SK-N-SH (cell line): ENCODE data around the gene AREG. TPM values are rescaled to one million over a fixed set of nuclear protein-coding genes. Genes with fewer than 3 reads are reported as not detected.

Source experiments
- CTCF ChIA-PET: fragments of 300-600, 350-600 bp; formaldehyde crosslinking; extraction: SDS; loops from one replicate; lab custom pipeline; 2021; lab: Yijun Ruan, JAX
- POLR2A ChIA-PET: fragments of 350-600 bp; sonication (Branson Sonifier 250); formaldehyde crosslinking; extraction: SDS; loops from one replicate; lab custom pipeline; 2020; ENCODE audit warnings: antibody characterized with exemption, inconsistent platforms; lab: Yijun Ruan, JAX
- DNase-seq: peaks from one replicate; pipeline ENCODE4 v3.0.0; 2012
- H2AFZ ChIP-seq: fragments of 200-600 bp; sonication (generic); 2 replicates; pipeline ENCODE4 v1.8.1; 2016; ENCODE audit warnings: antibody characterized with exemption, mild to moderate bottlenecking, low read depth
- H3F3A ChIP-seq: fragments of 200-600 bp; sonication (generic); replicated peaks from 2 replicates; pipeline ENCODE3; 2016; ENCODE audit warnings: antibody characterized with exemption, mild to moderate bottlenecking; ENCODE audit not compliant: insufficient read depth
- H3K27ac ChIP-seq, 2 experiments: fragments of 200-500 bp in 1 of 2; fragments of 200-600 bp in 1 of 2; sonication (Bioruptor generic) in 1 of 2; sonication (generic), shearing (Covaris generic) in 1 of 2; 2 replicates each; pipeline versions ENCODE4 v1.5.1 to v1.6.1; 2014 to 2016; ENCODE audit warnings: low read depth in 2 of 2, inconsistent platforms in 1 of 2, low read length in 1 of 2, mild to moderate bottlenecking in 1 of 2, mixed read lengths in 1 of 2
- H3K27me3 ChIP-seq: fragments of 200-600 bp; sonication (generic), shearing (Covaris generic); 2 replicates; pipeline ENCODE4 v1.6.1; 2016; ENCODE audit warnings: mixed run types; ENCODE audit not compliant: insufficient read depth
- H3K36me3 ChIP-seq, 2 experiments: fragments of 200-500 bp in 1 of 2; fragments of 200-600 bp in 1 of 2; sonication (Bioruptor generic) in 1 of 2; sonication (generic) in 1 of 2; replicated peaks in 1 of 2; 2 replicates each; pipeline versions ENCODE3 to v1.5.1; 2014 to 2016; ENCODE audit warnings: low read length in 1 of 2, mild to moderate bottlenecking in 1 of 2; ENCODE audit not compliant: insufficient read depth in 2 of 2, control insufficient read depth in 1 of 2
- H3K4me1 ChIP-seq, 2 experiments: fragments of 200-500 bp in 1 of 2; fragments of 200-600 bp in 1 of 2; sonication (Bioruptor generic) in 1 of 2; sonication (generic), shearing (Covaris generic) in 1 of 2; 2 replicates each; pipeline versions ENCODE4 v1.5.1 to v1.6.1; 2014 to 2016; ENCODE audit warnings: low read depth in 1 of 2, low read length in 1 of 2, mixed run types in 1 of 2; ENCODE audit not compliant: insufficient read depth in 2 of 2, control insufficient read depth in 1 of 2
- H3K4me2 ChIP-seq: fragments of 200-600 bp; sonication (generic), shearing (Covaris generic); 2 replicates; pipeline ENCODE4 v1.6.1; 2017; ENCODE audit warnings: mixed run types
- H3K4me3 ChIP-seq, 2 experiments: fragments of 200-500 bp in 1 of 2; fragments of 200-600 bp in 1 of 2; sonication (Bioruptor generic) in 1 of 2; sonication (generic), shearing (Covaris generic) in 1 of 2; 2 replicates each; pipeline versions ENCODE4 v1.5.1 to v1.8.1; 2014 to 2016; ENCODE audit warnings: low read depth in 2 of 2, inconsistent platforms in 1 of 2, low read length in 1 of 2, mild to moderate bottlenecking in 1 of 2, mixed read lengths in 1 of 2, moderate library complexity in 1 of 2
- H3K79me2 ChIP-seq: fragments of 200-600 bp; sonication (generic); 2 replicates; pipeline ENCODE4 v1.8.1; 2017; ENCODE audit warnings: mild to moderate bottlenecking; ENCODE audit not compliant: insufficient read depth
- H3K9ac ChIP-seq: fragments of 200-600 bp; sonication (generic); 2 replicates; pipeline ENCODE4 v1.6.1; 2017; ENCODE audit warnings: mixed run types
- H3K9me2 ChIP-seq: fragments of 200-600 bp; sonication (generic); 2 replicates; pipeline ENCODE4 v1.6.1; 2017; ENCODE audit warnings: mixed run types
- H3K9me3 ChIP-seq: fragments of 200-600 bp; sonication (generic); 2 replicates; pipeline ENCODE4 v1.6.1; 2017; ENCODE audit warnings: mixed run types, mild to moderate bottlenecking, moderate library complexity
- H4K20me1 ChIP-seq: fragments of 200-600 bp; sonication (generic); 2 replicates; pipeline ENCODE4 v1.6.1; 2017; ENCODE audit warnings: mild to moderate bottlenecking, mixed run types; ENCODE audit not compliant: insufficient read depth
- ELF1 ChIP-seq: IDR thresholded peaks from 2 replicates; pipeline ENCODE4 v1.4.0; 2012
- EP300 ChIP-seq, 2 experiments: IDR thresholded peaks; 2 replicates each; pipeline versions ENCODE4 v1.4.0 to v1.6.1; 2012; ENCODE audit warnings: borderline replicate concordance in 1 of 2, low read depth in 1 of 2, low read length in 1 of 2
- EZH2phosphoT487 ChIP-seq: fragments of 200-600 bp; sonication (generic); IDR thresholded peaks from 2 replicates; pipeline ENCODE4 v1.6.1; 2017; ENCODE audit warnings: low read depth, mixed run types, mild to moderate bottlenecking, antibody characterized with exemption, moderate library complexity, borderline replicate concordance
- FOSL2 ChIP-seq: IDR thresholded peaks from 2 replicates; pipeline ENCODE4 v1.4.0; 2012; ENCODE audit warnings: low read depth, mild to moderate bottlenecking, moderate library complexity, borderline replicate concordance
- FOXJ3 ChIP-seq: sonication (generic); formaldehyde crosslinking; IDR thresholded peaks from 2 replicates; pipeline ENCODE4 v1.5.1; 2020; ENCODE audit warnings: mild to moderate bottlenecking, missing genetic modification reagents
- FOXM1 ChIP-seq: IDR thresholded peaks from 2 replicates; pipeline ENCODE4 v1.4.0; 2012; ENCODE audit warnings: low read depth, mild to moderate bottlenecking
- GABPA ChIP-seq: IDR thresholded peaks from 2 replicates; pipeline ENCODE4 v1.4.0; 2012; ENCODE audit warnings: low read depth, mild to moderate bottlenecking
- MEF2A ChIP-seq: IDR thresholded peaks from 2 replicates; pipeline ENCODE4 v1.4.0; 2012; ENCODE audit warnings: low read depth, borderline replicate concordance
- NRF1 ChIP-seq: IDR thresholded peaks from 2 replicates; pipeline ENCODE4 v1.6.1; 2012; ENCODE audit warnings: low read depth, mild to moderate bottlenecking, low read length
- POLR2AphosphoS5 ChIP-seq: IDR thresholded peaks from 2 replicates; pipeline ENCODE4 v1.6.1; 2012; ENCODE audit warnings: low read depth, low read length
- RAD21 ChIP-seq: IDR thresholded peaks from 2 replicates; pipeline ENCODE4 v1.6.1; 2012; ENCODE audit warnings: mild to moderate bottlenecking, low read length
- RCOR1 ChIP-seq: fragments of 150-350 bp; IDR thresholded peaks from 2 replicates; pipeline ENCODE4 v1.6.1; 2017; ENCODE audit warnings: antibody characterized with exemption, low read length
- RXRA ChIP-seq: IDR thresholded peaks from 2 replicates; pipeline ENCODE4 v1.4.0; 2012; ENCODE audit warnings: low read depth, mild to moderate bottlenecking, borderline replicate concordance
- SMC3 ChIP-seq: IDR thresholded peaks from 2 replicates; pipeline ENCODE4 v1.6.1; 2012; ENCODE audit warnings: low read depth, low read length, improper control_type of control experiment
- TCF12 ChIP-seq: IDR thresholded peaks from 2 replicates; pipeline ENCODE4 v1.4.0; 2012
- TEAD4 ChIP-seq: IDR thresholded peaks from 2 replicates; pipeline ENCODE4 v1.4.0; 2012; ENCODE audit warnings: mild to moderate bottlenecking, borderline replicate concordance; ENCODE audit not compliant: insufficient read depth
- WGBS: methylation state at CpG from one replicate; pipeline ENCODE4 v1.1.6; 2017; ENCODE audit warnings: low lambda C conversion rate; 5-methylcytosine and 5-hydroxymethylcytosine counted together
- polyA plus RNA-seq, 3 experiments: library from polyadenylated mRNA; depleted of rRNA; stranded (reverse); fragments of >200 nt; gene quantifications; 2 replicates each; pipeline ENCODE4 v1.2.3, GENCODE V29; 2012
- TF ChIP-seq, protein P1 (sequence below): IDR thresholded peaks from 2 replicates; pipeline ENCODE4; 2012
- TF ChIP-seq, protein P2 (sequence below): IDR thresholded peaks from 2 replicates; pipeline ENCODE4 v1.4.0; 2012; ENCODE audit warnings: low read depth, borderline replicate concordance
- TF ChIP-seq, protein P3 (sequence below): fragments of 200-600 bp; sonication (generic); IDR thresholded peaks from 2 replicates; pipeline ENCODE4 v1.6.1; 2017; ENCODE audit warnings: antibody characterized with exemption, mild to moderate bottlenecking, moderate library complexity
- TF ChIP-seq, protein P4 (sequence below): fragments of 150-350 bp; IDR thresholded peaks from 2 replicates; pipeline ENCODE4 v1.6.1; 2016; ENCODE audit warnings: mild to moderate bottlenecking, low read depth, low read length

AREG gene
- polyA plus RNA-seq, 1 of the 3 experiments (the other 2 are of a cell fraction) = not detected

DNA sequence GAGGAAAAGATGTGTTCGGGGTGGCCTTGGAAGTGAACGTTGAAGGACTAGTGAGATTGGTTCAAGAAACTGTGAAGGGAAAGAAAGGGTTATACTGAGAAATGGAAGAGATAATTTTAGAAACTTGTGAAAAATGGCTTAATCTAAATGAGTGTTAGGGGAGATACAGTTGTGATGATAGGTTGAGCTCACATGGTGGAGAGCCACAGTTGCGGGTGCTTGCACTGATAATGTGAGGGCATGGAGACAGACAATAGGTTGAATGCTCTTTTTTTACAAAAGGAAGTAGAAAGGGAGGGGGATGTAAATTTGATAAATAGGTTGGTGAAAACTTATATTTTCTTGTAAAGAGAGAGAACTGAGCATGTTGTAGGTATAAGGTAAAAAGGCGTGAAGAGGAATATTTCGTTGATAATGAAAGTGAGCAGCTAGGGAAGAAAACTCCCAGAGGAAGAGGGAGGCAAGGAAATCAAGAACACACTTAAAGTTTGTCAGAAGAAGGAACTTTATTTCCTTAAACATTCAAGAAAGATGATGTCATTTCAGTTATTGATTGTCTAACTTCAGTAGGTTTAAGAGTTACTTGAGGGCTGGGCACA is 8.2 kb downstream of the AREG start:
- H2AFZ ChIP-seq = no peak overlapping the region
- 7% methylated on average over 5 of the region's 5 CpGs for WGBS
- no peaks in the 10 kb centered on the region for H3K9me3 ChIP-seq
- no peaks in the 10 kb centered on the region for H3K79me2 ChIP-seq
- no peaks in the 10 kb centered on the region for H3K36me3 ChIP-seq
- TF ChIP-seq FOXM1 = no peak
- no peak for TF ChIP-seq POLR2AphosphoS5
- TF ChIP-seq TCF12 = no peak
- TF ChIP-seq FOXJ3 (CRISPR knock-in tag) = no peak
- no peak for TF ChIP-seq SMC3
- no peak for TF ChIP-seq EZH2phosphoT487
- TF ChIP-seq EP300 (IDR thresholded peaks at IDR 0.05; ENCODE audit: borderline replicate concordance in 1 of 2, low read depth in 1 of 2, low read length in 1 of 2) = no peak
- TF ChIP-seq RAD21 = no peak
- TF ChIP-seq, protein P1, sequence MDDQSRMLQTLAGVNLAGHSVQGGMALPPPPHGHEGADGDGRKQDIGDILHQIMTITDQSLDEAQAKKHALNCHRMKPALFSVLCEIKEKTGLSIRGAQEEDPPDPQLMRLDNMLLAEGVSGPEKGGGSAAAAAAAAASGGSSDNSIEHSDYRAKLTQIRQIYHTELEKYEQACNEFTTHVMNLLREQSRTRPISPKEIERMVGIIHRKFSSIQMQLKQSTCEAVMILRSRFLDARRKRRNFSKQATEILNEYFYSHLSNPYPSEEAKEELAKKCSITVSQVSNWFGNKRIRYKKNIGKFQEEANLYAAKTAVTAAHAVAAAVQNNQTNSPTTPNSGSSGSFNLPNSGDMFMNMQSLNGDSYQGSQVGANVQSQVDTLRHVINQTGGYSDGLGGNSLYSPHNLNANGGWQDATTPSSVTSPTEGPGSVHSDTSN = no peak
- no peak for TF ChIP-seq GABPA
- TF ChIP-seq, protein P2, sequence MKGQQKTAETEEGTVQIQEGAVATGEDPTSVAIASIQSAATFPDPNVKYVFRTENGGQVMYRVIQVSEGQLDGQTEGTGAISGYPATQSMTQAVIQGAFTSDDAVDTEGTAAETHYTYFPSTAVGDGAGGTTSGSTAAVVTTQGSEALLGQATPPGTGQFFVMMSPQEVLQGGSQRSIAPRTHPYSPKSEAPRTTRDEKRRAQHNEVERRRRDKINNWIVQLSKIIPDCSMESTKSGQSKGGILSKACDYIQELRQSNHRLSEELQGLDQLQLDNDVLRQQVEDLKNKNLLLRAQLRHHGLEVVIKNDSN = no peak
- no peak for TF ChIP-seq ELF1
- TF ChIP-seq FOSL2 = no peak
- TF ChIP-seq TEAD4 = no peak
- no peaks in the 10 kb centered on the region for H4K20me1 ChIP-seq
- POLR2A ChIA-PET = no interaction called here
- no peak overlapping the region for H3K4me2 ChIP-seq
- H3K9me2 ChIP-seq = no peaks in the 10 kb centered on the region
- CTCF ChIA-PET = no interaction called here
- no peaks in the 10 kb centered on the region for H3F3A ChIP-seq
- no peak for DNase-seq
- H3K4me3 ChIP-seq = no peak overlapping the region
- no peaks in the 10 kb centered on the region; the same call in 1 of the 2 replicates for H3K27me3 ChIP-seq
- no peak overlapping the region for H3K9ac ChIP-seq
- H3K27ac ChIP-seq = no peak overlapping the region
- no peaks in the 10 kb centered on the region for H3K4me1 ChIP-seq

DNA sequence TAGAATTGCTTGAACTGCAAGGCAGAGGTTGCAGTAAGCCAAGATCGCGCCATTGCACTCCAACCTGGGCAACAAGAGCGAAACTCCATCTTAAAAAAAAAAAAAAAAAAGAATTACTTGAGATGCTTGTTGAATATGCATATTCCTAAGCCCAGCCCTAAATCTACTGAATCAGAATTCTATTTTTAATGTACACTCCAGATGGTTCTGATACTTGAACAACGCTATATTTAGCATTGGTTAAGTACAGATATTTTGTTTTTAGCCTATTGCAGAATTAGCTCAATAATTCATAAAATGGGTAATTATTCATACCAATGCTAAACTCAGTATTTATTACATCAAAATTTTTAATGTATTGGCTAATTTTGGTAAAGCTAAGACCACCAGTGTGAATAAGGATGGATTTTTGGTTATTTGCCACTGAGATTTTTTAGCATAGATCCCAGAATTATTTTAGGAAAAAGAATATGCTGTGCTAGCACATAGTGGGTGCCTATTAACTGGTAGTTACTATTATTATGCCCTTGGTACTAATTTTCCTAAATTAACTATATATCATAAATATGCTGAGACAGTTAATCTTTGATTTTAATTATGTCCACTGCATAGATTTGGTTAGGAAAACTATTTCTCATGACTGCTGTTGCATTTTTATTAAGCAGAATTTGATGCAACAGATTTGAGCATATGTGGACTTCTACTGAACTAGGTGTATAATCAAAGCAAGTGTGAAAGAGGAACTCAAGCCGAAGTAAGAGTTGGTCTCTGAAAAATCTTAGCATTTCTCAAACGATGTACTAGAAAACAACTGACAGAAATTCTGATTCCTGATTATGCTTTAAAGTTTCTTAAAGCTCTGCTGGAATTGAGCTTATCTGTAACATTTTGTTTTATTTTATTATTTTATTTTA is 9.2 kb downstream of the AREG start:
- H3K27me3 ChIP-seq = no peaks in the 10 kb centered on the region; the same call in 1 of the 2 replicates
- no peaks in the 10 kb centered on the region for H3K9me3 ChIP-seq
- 9% methylated on average over 6 of the region's 6 CpGs for WGBS
- no peaks in the 10 kb centered on the region for H4K20me1 ChIP-seq
- H3K4me1 ChIP-seq = no peaks in the 10 kb centered on the region
- H3K27ac ChIP-seq = no peak overlapping the region
- no peaks in the 10 kb centered on the region for H3K9me2 ChIP-seq
- H3K4me3 ChIP-seq = no peak overlapping the region
- no peak overlapping the region for H3K4me2 ChIP-seq
- TF ChIP-seq RAD21 (no peak), RCOR1 (no peak), MEF2A (no peak), ELF1 (no peak), FOXM1 (no peak), NRF1 (no peak), RXRA (no peak), TEAD4 (no peak), EZH2phosphoT487 (no peak)
- TF ChIP-seq, protein P3, sequence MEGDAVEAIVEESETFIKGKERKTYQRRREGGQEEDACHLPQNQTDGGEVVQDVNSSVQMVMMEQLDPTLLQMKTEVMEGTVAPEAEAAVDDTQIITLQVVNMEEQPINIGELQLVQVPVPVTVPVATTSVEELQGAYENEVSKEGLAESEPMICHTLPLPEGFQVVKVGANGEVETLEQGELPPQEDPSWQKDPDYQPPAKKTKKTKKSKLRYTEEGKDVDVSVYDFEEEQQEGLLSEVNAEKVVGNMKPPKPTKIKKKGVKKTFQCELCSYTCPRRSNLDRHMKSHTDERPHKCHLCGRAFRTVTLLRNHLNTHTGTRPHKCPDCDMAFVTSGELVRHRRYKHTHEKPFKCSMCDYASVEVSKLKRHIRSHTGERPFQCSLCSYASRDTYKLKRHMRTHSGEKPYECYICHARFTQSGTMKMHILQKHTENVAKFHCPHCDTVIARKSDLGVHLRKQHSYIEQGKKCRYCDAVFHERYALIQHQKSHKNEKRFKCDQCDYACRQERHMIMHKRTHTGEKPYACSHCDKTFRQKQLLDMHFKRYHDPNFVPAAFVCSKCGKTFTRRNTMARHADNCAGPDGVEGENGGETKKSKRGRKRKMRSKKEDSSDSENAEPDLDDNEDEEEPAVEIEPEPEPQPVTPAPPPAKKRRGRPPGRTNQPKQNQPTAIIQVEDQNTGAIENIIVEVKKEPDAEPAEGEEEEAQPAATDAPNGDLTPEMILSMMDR = no peak
- TF ChIP-seq, protein P4, sequence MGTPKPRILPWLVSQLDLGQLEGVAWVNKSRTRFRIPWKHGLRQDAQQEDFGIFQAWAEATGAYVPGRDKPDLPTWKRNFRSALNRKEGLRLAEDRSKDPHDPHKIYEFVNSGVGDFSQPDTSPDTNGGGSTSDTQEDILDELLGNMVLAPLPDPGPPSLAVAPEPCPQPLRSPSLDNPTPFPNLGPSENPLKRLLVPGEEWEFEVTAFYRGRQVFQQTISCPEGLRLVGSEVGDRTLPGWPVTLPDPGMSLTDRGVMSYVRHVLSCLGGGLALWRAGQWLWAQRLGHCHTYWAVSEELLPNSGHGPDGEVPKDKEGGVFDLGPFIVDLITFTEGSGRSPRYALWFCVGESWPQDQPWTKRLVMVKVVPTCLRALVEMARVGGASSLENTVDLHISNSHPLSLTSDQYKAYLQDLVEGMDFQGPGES = no peak
- ChIA-PET POLR2A (no interaction called here), CTCF (no interaction called here)
- H3F3A ChIP-seq = no peaks in the 10 kb centered on the region
- no peak overlapping the region for H2AFZ ChIP-seq
- H3K36me3 ChIP-seq = no peaks in the 10 kb centered on the region
- DNase-seq = no peak
- H3K79me2 ChIP-seq = no peaks in the 10 kb centered on the region
- H3K9ac ChIP-seq = no peak overlapping the region
